Hematopoietic multipotent progenitor cell treated with erythropoietin and hydrocortisone succinate and interleukin-3 and kit ligand, for 15 days (in vitro differentiated cells): Measurements from ENCODE around the gene RPS24.

Source experiments
- DNase-seq: peaks from one replicate; pipeline ENCODE4 v3.0.0-alpha.2; 2015; ENCODE audit warnings: low spot score

The RPS24 gene

GRCh38 chr10:78028438-78029268 lies 5.0 kb upstream of the RPS24 start:
- DNase-seq, result no peak

DNA sequence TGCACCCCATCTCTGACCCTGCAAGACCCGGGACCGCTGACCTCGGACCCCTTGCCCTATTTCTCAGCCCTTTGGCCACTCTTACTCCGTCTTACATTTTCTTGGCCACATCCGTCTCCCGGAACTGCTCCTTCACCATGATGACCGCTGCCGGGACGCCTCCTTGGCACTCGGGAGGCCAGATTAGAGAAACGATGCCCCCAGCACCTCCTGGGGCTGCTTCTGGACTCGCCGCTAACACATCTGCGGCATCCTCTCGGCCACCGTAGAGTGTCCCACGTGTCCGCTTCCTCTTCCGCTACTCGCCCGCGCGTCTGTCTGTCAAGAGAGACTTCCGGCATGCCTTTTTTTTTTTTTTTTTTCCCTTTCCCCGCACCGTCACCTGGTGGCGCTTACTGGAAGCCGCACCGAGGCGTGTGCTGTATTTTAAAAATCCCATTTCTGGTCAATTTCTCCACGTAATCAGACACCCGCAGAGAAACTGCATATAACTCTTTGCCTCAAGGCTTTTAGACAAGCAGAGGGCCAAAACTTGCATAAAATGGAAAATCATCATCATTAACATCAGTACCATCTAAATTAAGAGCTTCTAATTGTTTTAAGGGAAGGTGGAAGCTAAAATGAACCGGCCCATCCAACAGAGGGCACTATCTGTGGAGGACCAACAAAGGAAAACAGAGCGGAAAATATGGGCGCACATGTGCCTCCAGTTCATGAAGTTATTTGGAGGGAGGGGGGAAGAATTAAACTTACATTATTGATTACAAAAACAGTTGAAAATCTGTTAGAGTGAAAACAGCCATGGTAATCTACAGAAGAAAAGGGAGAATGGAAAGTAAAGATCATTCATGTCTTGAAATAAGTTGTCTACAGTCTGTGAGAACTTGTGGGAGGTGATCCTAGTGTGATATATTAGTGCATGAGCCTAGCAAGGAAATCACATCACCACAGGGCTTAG lies 4.1 kb upstream of the RPS24 start, which contains the start of gene POLR3A:
Gene POLR3A, minus strand, starts transcription at position 247 of the 958 bp plus-strand sequence. Its CDS starts 108 bp downstream, at position 139.
- peak; percentile 94 for DNase-seq

- DNase-seq, result no peak
Measured at GRCh38 chr10:78033387-78033636, 351 bp upstream of the RPS24 start.

DNA sequence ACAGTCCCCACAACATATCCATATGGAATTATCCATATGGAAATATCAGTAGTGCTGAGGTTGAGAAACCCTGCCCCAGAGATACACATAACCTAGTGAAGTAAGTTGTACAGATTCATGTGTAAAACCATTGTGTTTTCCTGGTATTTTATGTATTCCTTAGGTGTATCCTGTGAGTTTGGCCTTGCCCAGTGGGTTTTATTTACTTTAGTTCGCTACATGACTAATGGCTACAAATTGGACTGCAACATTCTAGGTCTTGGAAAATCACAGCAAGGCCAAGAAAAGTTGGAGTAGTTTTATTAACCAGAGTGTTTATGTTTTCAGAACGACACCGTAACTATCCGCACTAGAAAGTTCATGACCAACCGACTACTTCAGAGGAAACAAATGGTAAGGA lies 1.4 kb downstream of the RPS24 start:
- DNase-seq, result no peak

GRCh38 chr10:78035437-78035836 lies 1.8 kb downstream of the RPS24 start:
- no peak for DNase-seq

GRCh38 chr10:78035933-78036583 lies 2.4 kb downstream of the RPS24 start:
- DNase-seq, result no peak

- no peak for DNase-seq
Measured at GRCh38 chr10:78038105-78038504, 4.4 kb downstream of the RPS24 start.

DNA sequence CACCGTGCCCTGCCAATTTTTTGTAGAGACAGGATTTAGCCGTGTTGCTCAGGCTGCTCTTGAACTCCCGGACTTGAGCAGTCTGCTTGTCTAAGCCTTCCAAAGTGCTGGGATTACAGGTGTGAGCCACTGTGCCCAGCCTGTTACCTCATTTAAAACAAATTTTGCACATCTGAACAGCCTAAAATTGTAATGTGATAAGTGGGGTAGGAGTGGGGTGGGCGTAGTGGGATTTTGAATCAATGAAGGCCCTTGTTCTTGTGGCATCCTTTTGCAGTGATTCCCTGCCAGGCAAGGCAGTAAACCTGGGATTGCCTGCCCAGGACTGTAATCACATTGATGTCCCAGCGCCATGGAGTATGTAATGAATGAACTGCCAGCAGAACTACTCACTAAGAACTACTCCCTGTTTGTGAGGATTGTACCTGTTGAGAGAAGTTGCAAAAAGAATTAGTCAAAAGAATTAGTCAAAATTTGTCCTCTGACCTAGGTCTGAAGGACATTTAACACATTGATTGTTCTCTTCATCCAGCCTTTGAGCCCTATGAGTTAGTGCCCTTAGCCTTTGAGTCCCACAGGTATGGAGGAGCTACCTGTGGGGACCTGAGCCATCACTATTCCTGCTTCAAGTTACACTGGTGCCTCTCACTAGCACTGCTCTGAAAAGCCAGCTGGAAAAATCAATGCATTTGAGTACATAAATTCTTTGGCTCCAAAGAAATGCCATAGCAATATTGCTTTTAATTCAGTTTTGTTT lies 5.3 kb downstream of the RPS24 start:
- DNase-seq, result no peak

DNA sequence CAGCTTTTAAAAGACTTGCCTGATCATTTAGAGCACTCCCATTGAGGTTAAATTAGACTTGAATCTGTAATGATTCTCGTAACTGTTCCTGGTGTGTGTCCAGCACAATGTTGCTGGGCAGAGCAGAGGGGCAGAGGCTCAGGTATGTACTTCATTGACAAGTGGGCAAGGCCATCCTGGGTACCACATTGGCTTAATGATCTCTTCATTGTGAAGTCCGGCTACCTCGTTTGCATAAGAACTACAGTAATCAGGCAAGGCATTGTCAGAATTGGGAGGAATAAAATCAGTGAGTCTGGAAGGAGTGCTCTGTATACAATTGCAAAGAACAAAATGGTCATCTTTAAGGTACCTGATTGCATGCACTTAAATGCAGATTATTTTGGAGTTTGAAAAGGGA lies 6.1 kb downstream of the RPS24 start:
- no peak for DNase-seq

GRCh38 chr10:78041170-78042057 lies 7.8 kb downstream of the RPS24 start:
- peak; percentile 14 for DNase-seq

- DNase-seq, result no peak
Measured at GRCh38 chr10:78042058-78042751, 8.5 kb downstream of the RPS24 start.

GRCh38 chr10:78042752-78043104 lies 9.1 kb downstream of the RPS24 start:
- DNase-seq, result no peak

- no peak for DNase-seq
Measured at GRCh38 chr10:78044179-78044578, 10.5 kb downstream of the RPS24 start.

DNA sequence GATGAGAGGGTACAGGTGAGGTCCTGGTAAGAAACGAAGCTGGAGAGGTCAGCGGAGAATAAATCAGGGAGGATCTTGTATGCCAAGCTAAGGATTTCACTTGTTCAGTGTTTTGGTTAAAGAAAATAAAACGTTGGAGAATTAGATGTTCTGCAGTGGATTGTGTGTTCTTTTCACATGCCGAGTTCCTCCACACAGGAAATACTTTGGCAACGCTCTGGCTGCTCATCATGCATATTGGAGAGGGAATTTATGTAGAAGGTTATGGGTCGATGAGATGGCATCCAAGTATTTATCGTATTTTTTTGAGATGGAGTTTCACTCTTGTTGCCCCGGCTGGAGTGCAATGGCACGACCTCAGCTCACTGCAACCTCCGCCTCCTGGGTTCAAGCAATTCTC lies 11.0 kb downstream of the RPS24 start:
- DNase-seq, result no peak

DNA sequence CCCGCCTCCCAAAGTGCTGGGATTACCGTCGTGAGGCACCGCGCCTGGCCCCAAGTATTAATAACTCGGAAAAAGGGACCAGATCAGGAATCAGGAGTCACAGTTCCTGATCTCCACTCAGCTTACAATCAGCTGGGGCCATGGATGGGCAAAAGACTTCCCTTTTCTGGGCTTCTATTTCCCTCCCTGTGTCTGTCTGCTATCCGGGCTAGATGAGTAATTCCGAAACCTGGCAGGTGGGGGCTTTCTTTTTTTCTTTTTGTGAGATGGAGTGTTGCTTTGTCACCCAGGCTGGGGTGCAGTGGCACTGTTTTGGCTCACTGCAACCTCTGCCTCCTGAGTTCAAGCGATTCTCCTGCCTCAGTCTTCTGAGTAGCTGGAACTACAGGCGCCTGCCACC lies 11.6 kb downstream of the RPS24 start:
- DNase-seq, result no peak

DNA sequence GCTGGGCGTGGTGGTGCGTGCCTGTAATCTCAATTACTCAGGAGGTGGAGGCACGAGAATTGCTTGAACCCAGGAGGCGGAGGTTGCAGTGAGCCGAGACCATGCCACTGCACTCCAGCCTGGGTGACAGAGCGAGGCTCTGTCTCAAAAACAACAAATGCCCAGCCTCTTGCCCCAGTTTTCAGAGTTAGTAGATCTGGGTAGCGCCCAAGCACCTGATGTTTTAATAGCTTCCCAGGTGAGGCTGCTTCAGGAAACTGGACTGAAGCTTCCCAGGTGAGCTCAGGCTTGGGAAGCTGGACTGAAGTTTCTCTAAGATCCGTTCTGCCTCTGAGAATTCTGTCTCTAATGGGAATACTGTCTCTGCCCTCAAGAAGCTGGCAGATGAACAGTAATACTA lies 12.2 kb downstream of the RPS24 start:
- DNase-seq, result no peak

DNA sequence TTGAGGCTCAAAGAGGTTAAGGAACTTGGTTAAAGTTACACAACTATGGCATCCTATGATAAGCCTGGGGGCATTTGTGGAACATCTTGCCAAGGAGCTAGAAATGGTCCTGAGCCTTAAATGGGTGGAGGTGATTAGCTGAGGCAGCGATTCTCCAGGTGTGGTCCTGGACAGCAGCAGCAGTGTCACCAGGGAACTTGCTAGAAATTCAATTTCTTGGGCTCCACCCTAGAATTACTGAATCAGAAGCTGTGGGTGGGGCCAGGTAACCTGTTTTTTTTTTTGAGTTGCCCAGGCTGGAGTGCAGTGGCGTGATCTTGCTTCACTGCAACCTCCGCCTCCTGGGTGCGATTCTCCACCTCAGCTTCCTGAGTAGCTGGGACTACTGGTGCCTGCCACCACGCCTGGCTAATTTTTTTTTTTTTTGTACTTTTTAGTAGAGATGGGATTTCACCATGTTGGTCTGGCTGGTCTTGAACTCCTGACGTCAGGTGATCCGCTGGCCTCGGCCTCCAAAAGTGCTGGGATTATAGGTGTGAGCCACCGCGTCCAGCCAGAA lies 13.1 kb downstream of the RPS24 start:
- DNase-seq, result no peak

DNA sequence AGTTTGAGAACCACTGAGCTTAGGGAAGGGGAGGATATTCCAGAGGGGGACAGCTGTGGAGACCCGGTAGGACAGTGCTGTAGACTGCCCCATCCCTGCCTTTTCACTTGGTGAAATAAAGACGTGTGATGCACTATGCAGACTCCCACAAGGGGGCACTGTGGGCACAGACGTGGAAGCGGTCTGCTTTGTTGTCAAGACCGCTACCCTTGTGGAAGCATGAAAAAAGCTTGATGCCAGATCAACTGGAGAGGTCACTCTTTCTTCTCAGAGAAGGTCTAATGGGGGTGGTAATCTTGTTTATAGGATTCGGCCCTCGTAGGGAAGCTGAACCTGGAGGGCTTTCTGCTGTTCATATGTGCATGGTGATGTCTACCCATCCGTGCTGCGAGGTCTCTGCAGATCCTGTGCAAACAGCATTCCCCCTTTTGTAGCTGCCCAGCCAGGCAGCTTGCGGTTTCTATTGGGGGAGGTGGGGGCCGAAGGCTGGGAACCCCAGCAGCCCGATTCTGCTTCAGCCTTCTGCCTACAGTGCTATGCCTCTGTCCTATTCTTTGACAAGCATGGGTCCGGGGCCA lies 13.7 kb downstream of the RPS24 start:
- DNase-seq, result peak; percentile 71

DNA sequence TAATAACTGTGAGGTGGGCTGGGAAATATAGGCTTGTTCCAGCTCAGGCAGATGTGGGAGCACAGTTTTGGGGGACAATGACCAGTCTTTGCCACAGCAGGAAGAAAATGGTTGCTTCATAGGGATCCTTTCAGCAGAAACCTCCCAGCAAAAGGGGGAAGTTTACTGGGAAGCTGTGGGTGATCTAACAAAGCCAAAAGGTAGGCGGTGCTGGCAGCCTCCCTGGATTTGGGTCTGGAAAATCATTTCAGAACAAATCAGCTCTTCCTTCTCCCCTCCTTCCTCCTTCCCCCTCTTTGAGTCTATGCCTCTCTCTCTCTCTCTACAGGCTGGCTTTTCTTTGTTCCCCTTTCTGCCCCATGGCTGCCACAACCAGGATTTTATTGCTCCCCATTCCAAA lies 16.2 kb downstream of the RPS24 start:
- DNase-seq, result no peak
